Prostate gland (tissue), 2 donors: ENCODE results near the gene ZCCHC7. TPM values are rescaled to one million over a fixed set of nuclear protein-coding genes. Genes with fewer than 3 reads are reported as not detected.
"Not testable (repeated sequence)": the region's sequence is repeated elsewhere in the genome, so short reads cannot be mapped to it uniquely, and the experiment has no call there.

Experiments
- DNase-seq: peaks from one replicate; pipeline ENCODE4 v3.0.0-alpha.2; 2019; ENCODE audit warnings: low spot score
- H3K27ac ChIP-seq, 2 donors: fragments of 200-600 bp; sonication (generic); 2 replicates each; pipeline ENCODE4 v1.5.1; 2017 to 2019
- H3K27me3 ChIP-seq: fragments of 200-600 bp; sonication (generic); replicated peaks from 2 replicates; pipeline ENCODE4 v1.5.1; 2019; ENCODE audit not compliant: insufficient read depth
- H3K36me3 ChIP-seq, 2 donors: fragments of 200-600 bp; sonication (generic); 1 replicate in 1 of 2; 2 replicates in 1 of 2; pipeline versions ENCODE4 v1.5.1 to v1.8.1; 2017 to 2019
- H3K4me1 ChIP-seq: fragments of 200-600 bp; sonication (generic); replicated peaks from 2 replicates; pipeline ENCODE4 v1.5.1; 2019
- H3K4me3 ChIP-seq, 2 donors: fragments of 200-600 bp; sonication (generic); 2 replicates each; pipeline ENCODE4 v1.5.1; 2017 to 2019
- H3K9me3 ChIP-seq: fragments of 200-600 bp; sonication (generic); 2 replicates; pipeline ENCODE4 v1.5.1; 2017
- CTCF ChIP-seq, 4 experiments: fragments of 200-600 bp in 2 of 4; fragments of 450-650 bp in 2 of 4; sonication (generic) in 2 of 4; IDR thresholded peaks; 1 replicate in 3 of 4; 2 replicates in 1 of 4; pipeline ENCODE4 v1.5.1; 2016 to 2019; ENCODE audit warnings: antibody characterized with exemption in 4 of 4, mild to moderate bottlenecking in 2 of 4, moderate library complexity in 2 of 4
- POLR2A ChIP-seq: fragments of 450-650 bp; IDR thresholded peaks from one replicate; pipeline ENCODE4 v1.6.1; 2016; ENCODE audit warnings: antibody characterized with exemption, mild to moderate bottlenecking
- POLR2AphosphoS5 ChIP-seq: sonication (generic); formaldehyde crosslinking; IDR thresholded peaks from one replicate; pipeline ENCODE4 v1.6.1; 2017; ENCODE audit warnings: antibody characterized with exemption
- WGBS: methylation state at CpG from one replicate; pipeline ENCODE4 v1.1.5; 2018; 5-methylcytosine and 5-hydroxymethylcytosine counted together
- intact Hi-C: fragments of 100-400 bp; cut with DNase I; formaldehyde crosslinking; loops from one replicate; pipeline ENCODE4 v1.14.2; 2022
- total RNA-seq, 2 donors: library from RNA; depleted of rRNA; stranded (reverse); fragments of >200 nt; gene quantifications; one replicate each; pipeline ENCODE4 v1.1.0, GENCODE V29; 2016

The ZCCHC7 gene
- total RNA-seq, 2 donors from 2014 or later, result 12.7 to 14.2 TPM

GRCh38 chr9:37301854-37302172 is 181.4 kb downstream of the ZCCHC7 start:
- no peaks in the 10 kb centered on the region for H3K27me3 ChIP-seq
- WGBS, result 2% methylated on average over 1 of the region's 1 CpG
- intact Hi-C loops, result no loop called here
- H3K4me3 ChIP-seq, result no peak overlapping the region
- DNase-seq, result no peak
- H3K27ac ChIP-seq, result no peak overlapping the region
- no peak for TF ChIP-seq POLR2A
- no peak for TF ChIP-seq POLR2AphosphoS5
- no peak for TF ChIP-seq CTCF (IDR thresholded peaks at IDR 0.05)
- H3K36me3 ChIP-seq, result no peaks in the 10 kb centered on the region
- no peaks in the 10 kb centered on the region for H3K4me1 ChIP-seq
- no peaks in the 10 kb centered on the region for H3K9me3 ChIP-seq

DNA sequence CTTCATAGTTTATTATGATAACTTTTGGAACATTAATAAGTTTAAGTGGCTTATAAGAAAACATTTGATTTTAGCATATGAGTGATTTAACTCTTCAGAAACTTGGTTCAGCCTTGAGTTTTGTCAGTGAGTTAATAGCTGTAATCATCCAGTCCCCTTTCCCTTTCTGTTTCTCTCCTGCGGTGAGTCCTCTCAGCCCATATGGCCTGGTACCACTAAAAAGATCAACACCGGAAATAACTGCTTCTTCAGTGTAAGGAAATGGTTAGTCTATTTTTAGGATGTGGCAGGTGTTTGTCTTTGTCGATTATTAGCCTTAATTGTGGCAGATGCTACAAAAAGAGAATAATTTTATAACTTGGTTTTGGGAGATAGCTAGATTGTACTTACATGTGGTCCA is 181.9 kb downstream of the ZCCHC7 start:
- no peak for DNase-seq
- intact Hi-C loops, result no loop called here
- H3K4me1 ChIP-seq, result no peaks in the 10 kb centered on the region
- no peak overlapping the region for H3K27ac ChIP-seq
- 75% methylated on average over 3 of the region's 3 CpGs for WGBS
- H3K9me3 ChIP-seq, result no peaks in the 10 kb centered on the region
- H3K27me3 ChIP-seq, result no peaks in the 10 kb centered on the region
- no peak overlapping the region for H3K4me3 ChIP-seq
- TF ChIP-seq CTCF (IDR thresholded peaks at IDR 0.05) (no peak), POLR2AphosphoS5 (no peak), POLR2A (no peak)
- H3K36me3 ChIP-seq, result no peaks in the 10 kb centered on the region

- H3K4me3 ChIP-seq, H3K9me3 ChIP-seq, H3K27ac ChIP-seq, DNase-seq, H3K27me3 ChIP-seq, intact Hi-C loops, H3K36me3 ChIP-seq, H3K4me1 ChIP-seq: not testable (repeated sequence)
- WGBS, result 97% methylated on average over 11 of the region's 11 CpGs
These were observed 182.9 kb downstream of the ZCCHC7 start for GRCh38 chr9:37303272-37303671.

DNA sequence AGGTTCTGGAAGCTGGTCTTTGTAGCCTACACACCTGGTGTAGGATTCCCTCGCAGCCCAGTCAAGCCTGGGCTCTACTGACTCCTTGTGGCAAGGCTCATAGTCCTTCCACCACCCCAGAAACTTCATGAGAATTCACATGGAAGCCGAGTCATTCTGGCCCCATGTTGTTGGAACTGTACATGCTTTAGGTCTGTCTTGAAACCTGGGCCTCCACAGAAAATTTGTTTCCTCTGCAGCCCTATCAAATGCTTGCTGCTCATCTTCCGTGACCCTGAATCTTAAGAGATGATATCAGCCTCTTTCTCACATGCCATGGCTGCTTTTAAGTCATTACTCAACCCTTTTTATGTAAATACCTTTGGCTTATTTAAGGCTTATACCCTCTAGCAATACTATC is 188.8 kb downstream of the ZCCHC7 start:
- Histone ChIP-seq H3K27ac (no peak overlapping the region), H3K27me3 (no peaks in the 10 kb centered on the region), H3K4me1 (no peaks in the 10 kb centered on the region), H3K9me3 (no peaks in the 10 kb centered on the region), H3K4me3 (no peak overlapping the region), H3K36me3 (no peaks in the 10 kb centered on the region)
- no peak for DNase-seq
- intact Hi-C loops, result no loop called here
- TF ChIP-seq POLR2A (no peak), POLR2AphosphoS5 (no peak), CTCF (IDR thresholded peaks at IDR 0.05) (no peak)
- 90% methylated on average over 3 of the region's 3 CpGs for WGBS

- intact Hi-C loops, result no loop called here
- TF ChIP-seq POLR2AphosphoS5 (no peak), CTCF (IDR thresholded peaks at IDR 0.05) (no peak), POLR2A (no peak)
- Histone ChIP-seq H3K4me3 (no peak overlapping the region), H3K36me3 (no peaks in the 10 kb centered on the region), H3K9me3 (no peaks in the 10 kb centered on the region), H3K4me1 (no peaks in the 10 kb centered on the region), H3K27ac (no peak overlapping the region), H3K27me3 (no peaks in the 10 kb centered on the region)
- 98% methylated on average over 3 of the region's 3 CpGs for WGBS
- no peak for DNase-seq
These were observed 191.7 kb downstream of the ZCCHC7 start for GRCh38 chr9:37311938-37312708.
